ENCODE measurements around the gene DCAKD. TPM values are rescaled to one million over a fixed set of nuclear protein-coding genes. Genes with fewer than 3 reads are reported as not detected.

DCAKD gene
- total RNA-seq, 1 experiment from 2014 or later = 31.9 TPM

DNA sequence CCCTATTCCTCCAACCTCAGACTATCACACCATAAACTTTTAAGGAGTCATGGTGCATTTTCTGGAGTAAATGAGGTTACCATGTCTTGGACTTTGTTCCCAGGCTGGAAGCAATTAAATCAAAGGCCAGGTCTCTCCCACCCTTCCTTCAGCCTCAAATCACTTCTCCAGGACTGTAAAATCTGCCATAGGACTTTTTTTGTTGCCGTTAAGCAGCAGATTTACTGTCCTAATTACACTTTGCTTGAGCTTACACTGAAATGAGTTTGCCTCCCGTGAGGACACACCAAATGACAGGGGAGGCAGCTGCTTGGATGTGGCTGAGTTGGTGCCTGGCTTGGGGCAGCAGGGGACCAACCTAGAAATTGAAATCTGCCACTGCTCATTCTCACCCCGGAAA, 14.7 kb downstream of the DCAKD start:
- TF ChIP-seq POLR2AphosphoS5 (IDR thresholded peaks at IDR 0.05; ENCODE audit: low read depth, low read length) = no peak
- no peak for TF ChIP-seq TCF7L2 (IDR thresholded peaks at IDR 0.05; ENCODE audit: borderline replicate concordance, extremely low read depth, insufficient read depth, insufficient read length)
- no peak for TF ChIP-seq SRF (IDR thresholded peaks at IDR 0.05; ENCODE audit: low read depth)
- POLR2A ChIA-PET = interaction anchor here (1.5 kb wide), 1 partner anchor 10 kb away, joined by 3 read pairs; no protein-coding TSS in a partner anchor
- ATAC-seq = no peak
- H3K9ac ChIP-seq (ENCODE audit: low read length) = no peak overlapping the region
- no peak overlapping the region for H3K4me3 ChIP-seq (replicated peaks in 1 of 2; ENCODE audit: low read depth in 1 of 2, low read length in 2 of 2)
- H3K27ac ChIP-seq (ENCODE audit: low read depth, low read length) = no peak overlapping the region
- CTCF ChIA-PET = no interaction called here
- H3K27me3 ChIP-seq (ENCODE audit: insufficient read depth, low read length) = no peaks in the 10 kb centered on the region
- DNase-seq (ENCODE audit: low read depth, low spot score) = no peak
- intact Hi-C loops (cut with micrococcal nuclease) = no loop called here
- H3K36me3 ChIP-seq (ENCODE audit: control insufficient read depth in 1 of 2, insufficient read depth in 2 of 2, low read length in 2 of 2) = peaks cover 0 to 4% of the 10 kb centered on the region in 2 experiments; a peak in 2 of 4 replicates
- no peaks in the 10 kb centered on the region for H3K9me2 ChIP-seq (ENCODE audit: insufficient read depth)
- H2AFZ ChIP-seq (ENCODE audit: low read depth, low read length, poor library complexity, severe bottlenecking) = no peak overlapping the region
- H3K4me2 ChIP-seq (ENCODE audit: low read length) = no peak overlapping the region
- no peaks in the 10 kb centered on the region for H4K20me1 ChIP-seq (ENCODE audit: insufficient read depth)
- peaks cover 2% of the 10 kb centered on the region; the same call in 1 of the 2 replicates for H3K79me2 ChIP-seq (ENCODE audit: insufficient read depth, low read length)
- RAD21 ChIA-PET (ENCODE audit: low non-redundant PET in 1 of 2, low total read pairs in 2 of 2, uncharacterized antibody in 2 of 2, unreplicated experiment in 2 of 2) = no interaction called here
- no peaks in the 10 kb centered on the region for H3K9me3 ChIP-seq (ENCODE audit: control insufficient read depth in 1 of 2, insufficient read depth in 1 of 2, low read depth in 1 of 2, low read length in 2 of 2)
- no peaks in the 10 kb centered on the region for H3K4me1 ChIP-seq (ENCODE audit: control insufficient read depth in 1 of 2, insufficient read depth in 2 of 2, low read length in 2 of 2)
- no TSS peak for BruUV-seq (replicated peaks)

DNA sequence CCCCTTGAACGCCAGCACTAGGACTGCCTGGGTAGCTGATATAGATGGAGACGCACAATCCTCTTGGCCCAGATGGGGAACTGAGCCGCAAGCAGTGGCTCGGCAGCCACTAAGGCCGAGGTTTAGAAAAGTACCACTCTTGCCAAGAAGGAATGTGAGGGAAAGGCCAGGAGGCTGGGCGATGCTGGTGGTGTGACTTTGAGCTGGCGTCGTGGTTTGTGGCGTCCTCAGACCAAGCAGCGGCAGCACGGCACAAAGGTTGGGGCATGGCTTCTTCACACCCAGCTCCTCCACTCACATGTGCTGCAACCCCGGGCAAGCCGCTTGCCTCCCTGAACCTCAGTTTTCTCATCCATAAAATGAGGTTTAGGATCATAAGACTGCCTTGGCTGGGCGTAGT, 15.6 kb downstream of the DCAKD start:
- ChIA-PET RAD21 (ENCODE audit: low non-redundant PET in 1 of 2, low total read pairs in 2 of 2, uncharacterized antibody in 2 of 2, unreplicated experiment in 2 of 2) (no interaction called here), CTCF (no interaction called here)
- ATAC-seq = no peak

More for the DNA sequence above, 15.6 kb downstream of the DCAKD start:
- Histone ChIP-seq H3K4me3 (replicated peaks in 1 of 2; ENCODE audit: low read depth in 1 of 2, low read length in 2 of 2) (no peak overlapping the region), H3K9ac (ENCODE audit: low read length) (no peak overlapping the region), H4K20me1 (ENCODE audit: insufficient read depth) (no peaks in the 10 kb centered on the region), H2AFZ (ENCODE audit: low read depth, low read length, poor library complexity, severe bottlenecking) (no peak overlapping the region), H3K9me2 (ENCODE audit: insufficient read depth) (no peaks in the 10 kb centered on the region), H3K79me2 (ENCODE audit: insufficient read depth, low read length) (peaks cover 2% of the 10 kb centered on the region; the same call in 1 of the 2 replicates), H3K4me1 (ENCODE audit: control insufficient read depth in 1 of 2, insufficient read depth in 2 of 2, low read length in 2 of 2) (no peaks in the 10 kb centered on the region), H3K27ac (ENCODE audit: low read depth, low read length) (no peak overlapping the region), H3K36me3 (ENCODE audit: control insufficient read depth in 1 of 2, insufficient read depth in 2 of 2, low read length in 2 of 2) (peaks cover 1 to 9% of the 10 kb centered on the region in 2 experiments; a peak in 2 of 4 replicates), H3K4me2 (ENCODE audit: low read length) (no peak overlapping the region), H3K27me3 (ENCODE audit: insufficient read depth, low read length) (no peaks in the 10 kb centered on the region), H3K9me3 (ENCODE audit: control insufficient read depth in 1 of 2, insufficient read depth in 1 of 2, low read depth in 1 of 2, low read length in 2 of 2) (no peaks in the 10 kb centered on the region)
- TF ChIP-seq RAD21 (IDR thresholded peaks at IDR 0.05; ENCODE audit: low read depth) (no peak), TCF7L2 (IDR thresholded peaks at IDR 0.05; ENCODE audit: borderline replicate concordance, extremely low read depth, insufficient read depth, insufficient read length) (no peak), YY1 (IDR thresholded peaks at IDR 0.05; ENCODE audit: extremely low read depth, insufficient replicate concordance, low read depth, low read length) (no peak), CEBPB (IDR thresholded peaks at IDR 0.05; ENCODE audit: low read depth) (no peak), ZFX (IDR thresholded peaks at IDR 0.05) (no peak), ATF3 (IDR thresholded peaks at IDR 0.05) (no peak), ZNF274 (IDR thresholded peaks at IDR 0.05; ENCODE audit: low read depth, low read length) (no peak), SRF (IDR thresholded peaks at IDR 0.05; ENCODE audit: low read depth) (no peak), POLR2A (IDR thresholded peaks at IDR 0.05; ENCODE audit: borderline replicate concordance, extremely low read depth, insufficient read depth, insufficient read length) (no peak), ELF1 (IDR thresholded peaks at IDR 0.05; ENCODE audit: borderline replicate concordance, low read depth) (no peak), EZH2phosphoT487 (IDR thresholded peaks at IDR 0.05; ENCODE audit: borderline replicate concordance) (no peak), FOSL1 (IDR thresholded peaks at IDR 0.05; ENCODE audit: low read depth) (no peak), CBX3 (IDR thresholded peaks at IDR 0.05; ENCODE audit: low read depth) (no peak), JUND (IDR thresholded peaks at IDR 0.05) (no peak)
- TF ChIP-seq, protein P1, sequence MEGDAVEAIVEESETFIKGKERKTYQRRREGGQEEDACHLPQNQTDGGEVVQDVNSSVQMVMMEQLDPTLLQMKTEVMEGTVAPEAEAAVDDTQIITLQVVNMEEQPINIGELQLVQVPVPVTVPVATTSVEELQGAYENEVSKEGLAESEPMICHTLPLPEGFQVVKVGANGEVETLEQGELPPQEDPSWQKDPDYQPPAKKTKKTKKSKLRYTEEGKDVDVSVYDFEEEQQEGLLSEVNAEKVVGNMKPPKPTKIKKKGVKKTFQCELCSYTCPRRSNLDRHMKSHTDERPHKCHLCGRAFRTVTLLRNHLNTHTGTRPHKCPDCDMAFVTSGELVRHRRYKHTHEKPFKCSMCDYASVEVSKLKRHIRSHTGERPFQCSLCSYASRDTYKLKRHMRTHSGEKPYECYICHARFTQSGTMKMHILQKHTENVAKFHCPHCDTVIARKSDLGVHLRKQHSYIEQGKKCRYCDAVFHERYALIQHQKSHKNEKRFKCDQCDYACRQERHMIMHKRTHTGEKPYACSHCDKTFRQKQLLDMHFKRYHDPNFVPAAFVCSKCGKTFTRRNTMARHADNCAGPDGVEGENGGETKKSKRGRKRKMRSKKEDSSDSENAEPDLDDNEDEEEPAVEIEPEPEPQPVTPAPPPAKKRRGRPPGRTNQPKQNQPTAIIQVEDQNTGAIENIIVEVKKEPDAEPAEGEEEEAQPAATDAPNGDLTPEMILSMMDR (IDR thresholded peaks at IDR 0.05 in 2 of 3, conservative IDR thresholded peaks at IDR 0.05 in 1 of 3; ENCODE audit: borderline replicate concordance in 1 of 3, insufficient read depth in 1 of 3, low read depth in 2 of 3, low read length in 2 of 3) = no peak
- TF ChIP-seq, protein P2, sequence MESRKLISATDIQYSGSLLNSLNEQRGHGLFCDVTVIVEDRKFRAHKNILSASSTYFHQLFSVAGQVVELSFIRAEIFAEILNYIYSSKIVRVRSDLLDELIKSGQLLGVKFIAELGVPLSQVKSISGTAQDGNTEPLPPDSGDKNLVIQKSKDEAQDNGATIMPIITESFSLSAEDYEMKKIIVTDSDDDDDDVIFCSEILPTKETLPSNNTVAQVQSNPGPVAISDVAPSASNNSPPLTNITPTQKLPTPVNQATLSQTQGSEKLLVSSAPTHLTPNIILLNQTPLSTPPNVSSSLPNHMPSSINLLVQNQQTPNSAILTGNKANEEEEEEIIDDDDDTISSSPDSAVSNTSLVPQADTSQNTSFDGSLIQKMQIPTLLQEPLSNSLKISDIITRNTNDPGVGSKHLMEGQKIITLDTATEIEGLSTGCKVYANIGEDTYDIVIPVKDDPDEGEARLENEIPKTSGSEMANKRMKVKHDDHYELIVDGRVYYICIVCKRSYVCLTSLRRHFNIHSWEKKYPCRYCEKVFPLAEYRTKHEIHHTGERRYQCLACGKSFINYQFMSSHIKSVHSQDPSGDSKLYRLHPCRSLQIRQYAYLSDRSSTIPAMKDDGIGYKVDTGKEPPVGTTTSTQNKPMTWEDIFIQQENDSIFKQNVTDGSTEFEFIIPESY (IDR thresholded peaks at IDR 0.05; ENCODE audit: extremely low read depth, insufficient replicate concordance, low read length) = no peak
- POLR2A ChIA-PET = no interaction called here
- intact Hi-C loops (cut with micrococcal nuclease) = no loop called here
- no peak for DNase-seq (ENCODE audit: low read depth, low spot score)
- no TSS peak for BruUV-seq (replicated peaks)
